Nephron progenitor cell (in vitro differentiated cells): ENCODE results near the gene STK16.

Source experiments
- DNase-seq: peaks from one replicate; pipeline ENCODE4 v3.0.0; 2021
- H3K27ac Mint-ChIP-seq: 2 replicates; pipeline ENCODE4 v1.8.0; 2021; ENCODE audit warnings: mild to moderate bottlenecking, moderate library complexity, mixed read lengths
- H3K27me3 Mint-ChIP-seq: 2 replicates; pipeline ENCODE4 v1.8.0; 2021; ENCODE audit warnings: mild to moderate bottlenecking, low read depth, mixed read lengths; ENCODE audit not compliant: poor library complexity
- H3K36me3 Mint-ChIP-seq: 2 replicates; pipeline ENCODE4 v1.8.0; 2021; ENCODE audit warnings: low read depth, mixed read lengths
- H3K4me1 Mint-ChIP-seq: 2 replicates; pipeline ENCODE4 v1.8.0; 2021; ENCODE audit warnings: mixed read lengths
- H3K4me3 Mint-ChIP-seq: 2 replicates; pipeline ENCODE4 v1.8.0; 2021; ENCODE audit warnings: mild to moderate bottlenecking, moderate library complexity, mixed read lengths
- H3K9me3 Mint-ChIP-seq: 2 replicates; pipeline ENCODE4 v1.8.0; 2021; ENCODE audit warnings: mild to moderate bottlenecking, moderate library complexity, mixed read lengths
- CTCF ChIP-seq: fragments of 200-600 bp; sonication (generic); IDR thresholded peaks from 2 replicates; pipeline ENCODE4 v1.5.0; 2021; ENCODE audit warnings: antibody characterized with exemption

Gene STK16

GRCh38 chr2:219250049-219250781, 4.9 kb downstream of the STK16 start:
- Mint-ChIP-seq H3K9me3 (no peaks in the 10 kb centered on the region), H3K36me3 (peaks cover 8% of the 10 kb centered on the region), H3K27ac (peak overlapping the region; percentile 82), H3K27me3 (peaks cover 51% of the 10 kb centered on the region), H3K4me1 (peaks cover 58% of the 10 kb centered on the region), H3K4me3 (no peak overlapping the region)
- no peak for DNase-seq
- TF ChIP-seq CTCF: no peak

- no peak for TF ChIP-seq CTCF
- Mint-ChIP-seq H3K4me3 (no peak overlapping the region), H3K36me3 (peaks cover 8% of the 10 kb centered on the region), H3K27ac (no peak overlapping the region), H3K4me1 (peaks cover 48% of the 10 kb centered on the region), H3K27me3 (peaks cover 66% of the 10 kb centered on the region), H3K9me3 (no peaks in the 10 kb centered on the region)
- no peak for DNase-seq
These were observed 6.4 kb downstream of the STK16 start for GRCh38 chr2:219251656-219252055.

- Mint-ChIP-seq H3K27me3 (peaks cover 70% of the 10 kb centered on the region), H3K4me1 (peaks cover 43% of the 10 kb centered on the region), H3K36me3 (peaks cover 8% of the 10 kb centered on the region), H3K9me3 (no peaks in the 10 kb centered on the region), H3K27ac (no peak overlapping the region), H3K4me3 (peak overlapping the region; percentile 76)
- no peak for TF ChIP-seq CTCF
- no peak for DNase-seq
These were observed 6.8 kb downstream of the STK16 start for GRCh38 chr2:219252084-219252483.

GRCh38 chr2:219252570-219252899, 7.3 kb downstream of the STK16 start:
- peaks cover 43% of the 10 kb centered on the region for H3K4me1 Mint-ChIP-seq
- no peak for TF ChIP-seq CTCF
- H3K27me3 Mint-ChIP-seq: peaks cover 74% of the 10 kb centered on the region
- H3K36me3 Mint-ChIP-seq: peaks cover 8% of the 10 kb centered on the region
- DNase-seq: no peak
- peak overlapping the region; percentile 76 for H3K4me3 Mint-ChIP-seq
- no peak overlapping the region for H3K27ac Mint-ChIP-seq
- H3K9me3 Mint-ChIP-seq: no peaks in the 10 kb centered on the region

- peaks cover 80% of the 10 kb centered on the region for H3K27me3 Mint-ChIP-seq
These were observed 7.8 kb downstream of the STK16 start, which contains the start of gene TUBA4B for GRCh38 chr2:219252900-219253752. TUBA4B (plus strand) TSS chr2:219253243; CDS start chr2:219253408, 165 bp downstream.

More at GRCh38 chr2:219252900-219253752, 7.8 kb downstream of the STK16 start, which contains the start of gene TUBA4B:
- no peaks in the 10 kb centered on the region for H3K9me3 Mint-ChIP-seq
- H3K27ac Mint-ChIP-seq: no peak within 1 kb of the TSS
- peak; percentile 56 for DNase-seq
- peak within 1 kb of the TSS; percentile 76 for H3K4me3 Mint-ChIP-seq
- peaks cover 5% of the 10 kb centered on the region for H3K36me3 Mint-ChIP-seq
- TF ChIP-seq CTCF: no peak
- peaks cover 40% of the 10 kb centered on the region for H3K4me1 Mint-ChIP-seq
